Muscle of arm (tissue), 12 donors: ENCODE results near the gene SGMS1. TPM values are rescaled to one million over a fixed set of nuclear protein-coding genes. Genes with fewer than 3 reads are reported as not detected.

ENCODE experiments used
- DNase-seq: peaks from one replicate; pipeline ENCODE4 v3.0.0-alpha.2; 2013
- polyA plus RNA-seq, 12 donors: library from polyadenylated mRNA; unstranded; fragments of 120-200 nt; gene quantifications; one replicate each; pipeline ENCODE4 v1.2.1, GENCODE V29; 2013; ENCODE audit not compliant: insufficient read length in 12 of 12

Gene SGMS1
- polyA plus RNA-seq, 12 donors, result 17.4 to 34.6 (median 22.1) TPM; not detected in 1

DNA sequence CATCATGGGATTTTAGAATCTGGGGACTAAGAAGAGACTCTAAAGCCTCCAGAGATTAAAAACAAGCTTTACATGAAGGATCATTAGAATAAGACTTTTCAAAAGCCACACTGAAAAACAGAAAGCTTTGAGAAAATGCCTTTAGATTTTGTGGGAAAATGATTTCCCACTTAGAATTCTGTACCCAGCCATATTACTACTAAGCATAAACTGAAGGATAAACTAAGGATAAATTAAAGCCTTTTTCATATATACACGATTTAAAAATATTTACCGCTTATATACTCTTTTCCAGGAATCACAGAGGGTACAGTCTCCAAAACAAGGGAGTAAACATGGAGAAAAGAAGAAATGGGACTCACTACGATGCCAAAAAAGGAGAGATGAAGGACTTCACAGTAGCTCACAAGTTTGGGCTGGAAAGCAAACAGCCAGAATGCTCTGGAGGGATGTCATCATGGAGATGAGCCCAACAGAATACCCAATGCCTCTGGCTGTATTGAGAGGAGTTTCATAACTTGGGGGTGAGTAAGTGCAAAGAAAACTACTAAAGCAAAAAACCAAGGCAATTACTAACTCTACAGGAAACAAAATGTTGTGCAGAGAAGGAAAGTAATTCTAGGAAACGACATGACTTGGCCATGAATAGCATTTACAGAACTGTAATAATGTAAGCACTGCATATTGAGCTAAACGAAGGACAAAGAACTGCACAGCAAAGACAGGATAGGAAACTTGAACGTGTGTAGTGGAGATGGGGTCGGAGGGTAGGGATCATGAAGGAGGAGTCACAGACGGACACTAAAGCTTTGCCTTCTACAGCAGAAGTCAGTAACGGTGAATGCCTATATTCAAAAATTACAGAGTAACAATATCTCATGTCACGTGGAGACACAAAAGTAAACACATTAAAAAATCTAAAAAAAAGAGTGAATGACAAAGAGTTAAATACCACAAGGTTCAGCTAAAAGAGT, 311.0 kb downstream of the SGMS1 start:
- no peak for DNase-seq

- no peak for DNase-seq
These were observed 313.1 kb downstream of the SGMS1 start for GRCh38 chr10:50310560-50311174.

DNA sequence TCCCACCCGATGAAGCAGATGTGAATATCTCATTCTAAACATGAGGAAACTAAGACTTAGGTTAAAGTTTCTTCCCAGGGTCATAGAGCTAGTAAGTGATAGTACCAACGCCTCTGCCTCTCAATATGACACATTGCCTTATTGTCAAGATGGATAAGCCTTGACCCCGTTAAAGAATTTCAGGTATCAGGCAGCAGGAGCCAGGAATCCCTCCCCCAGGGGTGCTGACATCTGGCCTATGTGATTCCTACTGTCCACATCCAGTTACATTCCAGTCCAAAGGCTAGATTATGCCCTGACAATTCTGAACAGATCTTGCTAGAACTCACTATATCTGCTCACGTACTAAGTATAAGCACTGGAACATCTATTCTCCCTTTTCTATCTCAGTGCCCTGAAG, 314.4 kb downstream of the SGMS1 start:
- no peak for DNase-seq

DNA sequence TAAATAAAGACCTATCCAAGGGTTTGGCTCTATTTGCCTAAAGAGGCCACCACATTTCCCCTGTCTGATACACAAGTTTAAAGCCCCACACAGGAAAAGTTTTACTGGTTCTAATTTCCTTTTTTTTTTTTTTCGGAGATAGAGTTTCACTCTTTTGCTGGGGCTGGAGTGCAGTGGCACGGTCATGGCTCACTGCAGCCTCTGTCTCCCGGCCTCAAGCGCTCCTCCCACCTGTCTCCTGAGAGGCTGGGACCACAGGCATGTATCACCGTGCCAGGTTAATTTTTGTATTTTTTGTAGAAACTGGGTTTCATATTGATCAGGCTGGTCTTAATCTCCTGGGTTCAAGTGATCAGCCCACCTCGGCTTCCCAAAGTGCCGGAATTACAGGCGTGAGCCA, 319.1 kb downstream of the SGMS1 start:
- DNase-seq, result no peak

DNA sequence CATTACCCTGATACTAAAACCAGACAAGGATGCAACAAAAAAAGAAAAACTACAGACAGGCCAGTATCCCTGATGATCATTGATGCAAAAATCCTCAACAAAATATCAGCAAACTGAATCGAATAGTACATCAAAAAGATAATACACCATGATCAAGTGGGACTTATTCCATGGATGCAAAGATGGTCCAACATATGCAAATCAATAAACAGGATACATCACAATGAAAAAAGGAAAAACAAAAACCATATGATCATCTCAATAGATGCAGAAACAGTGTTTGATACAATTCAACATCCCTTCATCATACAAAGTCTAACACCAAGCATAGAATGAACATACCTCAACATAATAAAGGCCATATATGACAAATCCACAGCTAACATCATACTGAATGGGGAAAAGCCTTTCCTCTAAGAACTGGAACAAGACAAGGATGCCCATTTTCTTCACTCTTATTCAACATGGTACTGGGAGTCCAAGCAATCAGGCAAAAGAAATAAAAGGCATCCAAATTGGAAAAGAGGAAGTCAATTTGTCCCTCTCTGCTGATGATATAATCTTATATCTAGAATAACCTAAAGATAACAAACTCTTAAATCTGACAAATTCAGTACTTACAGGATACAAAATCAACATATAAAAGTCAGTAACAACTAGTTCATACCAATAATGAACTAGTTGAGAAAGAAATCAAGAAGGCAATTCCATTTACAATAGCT, 323.6 kb downstream of the SGMS1 start:
- no peak for DNase-seq

DNA sequence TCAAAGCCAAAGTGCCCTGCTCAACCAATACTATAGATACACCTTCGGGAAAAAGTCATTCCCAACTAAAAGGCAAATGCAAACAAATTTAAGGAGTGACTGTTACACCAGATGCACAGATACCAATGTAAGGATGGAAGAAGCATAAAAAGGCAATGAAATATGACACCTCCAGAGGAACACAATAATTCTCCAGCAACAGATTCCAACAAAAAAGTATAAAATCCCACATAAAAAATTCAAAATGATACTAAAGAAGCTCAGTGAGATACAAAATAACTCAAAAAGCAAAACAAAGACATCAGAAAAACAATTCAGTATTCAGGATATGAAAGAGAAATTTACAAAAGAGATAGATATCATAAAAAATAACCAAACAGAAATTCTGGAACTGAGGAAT, 328.4 kb downstream of the SGMS1 start:
- no peak for DNase-seq

DNA sequence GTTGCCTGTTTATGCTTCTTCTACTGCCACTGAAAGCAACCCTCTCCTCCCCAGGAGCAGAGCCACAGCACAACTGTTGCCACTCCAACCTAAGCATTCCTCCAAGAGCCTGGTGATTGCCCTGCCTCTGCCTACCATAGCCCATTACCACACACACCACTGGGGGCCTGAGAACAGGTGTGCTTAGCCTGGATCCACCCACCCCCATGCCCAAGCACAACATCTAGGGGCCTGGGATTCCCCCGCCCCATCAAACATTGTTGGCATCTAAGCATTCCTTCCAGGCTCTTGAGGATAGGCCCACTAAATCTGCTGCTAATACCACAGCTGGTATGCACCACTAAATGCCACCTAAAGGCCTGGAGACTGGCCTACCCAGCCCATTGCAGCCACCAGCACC, 329.2 kb downstream of the SGMS1 start:
- no peak for DNase-seq

- no peak for DNase-seq
These were observed 330.0 kb downstream of the SGMS1 start for GRCh38 chr10:50293513-50294313.

- no peak for DNase-seq
These were observed 332.4 kb downstream of the SGMS1 start for GRCh38 chr10:50291261-50291850.

DNA sequence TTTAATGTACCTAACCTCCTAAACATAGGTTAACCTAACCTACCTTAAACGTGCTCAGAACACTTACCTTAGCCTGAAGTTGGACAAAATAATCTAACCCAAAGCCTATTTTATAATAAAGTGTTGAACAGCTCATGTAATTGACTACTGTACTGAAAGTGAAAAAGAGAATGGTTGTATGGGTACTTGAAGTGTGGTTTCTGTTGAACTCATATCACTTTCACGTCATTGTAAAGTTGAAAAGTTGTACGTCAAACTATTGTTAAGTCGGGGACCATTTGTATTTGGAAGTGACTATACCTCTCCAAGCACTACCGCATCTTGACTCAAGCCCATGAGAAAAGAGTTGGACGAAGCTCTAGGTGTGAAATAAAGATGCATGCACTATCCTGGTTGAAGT, 334.6 kb downstream of the SGMS1 start:
- DNase-seq, result no peak

- DNase-seq, result peak; percentile 21
These were observed 336.6 kb downstream of the SGMS1 start for GRCh38 chr10:50286996-50287803.

DNA sequence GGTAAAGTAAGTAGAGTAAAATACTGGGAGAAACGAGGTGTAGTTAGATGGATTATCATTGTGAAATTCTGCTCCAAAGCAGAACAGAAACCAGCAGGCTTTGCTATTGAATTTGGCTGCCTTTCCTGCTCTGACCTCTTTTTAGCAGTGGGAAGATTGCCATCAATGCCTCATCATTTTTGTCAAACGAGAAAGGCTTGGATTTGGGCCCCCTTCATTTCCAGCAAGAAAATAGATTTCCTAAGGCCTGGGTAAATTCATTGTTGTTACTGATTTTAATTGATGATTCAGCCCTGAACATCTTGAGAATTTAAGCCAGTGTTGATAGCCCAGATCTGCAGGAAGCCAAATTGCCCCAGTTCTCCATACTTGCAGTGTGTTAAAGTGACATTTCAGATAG, 337.2 kb downstream of the SGMS1 start:
- DNase-seq, result peak; percentile 84

DNA sequence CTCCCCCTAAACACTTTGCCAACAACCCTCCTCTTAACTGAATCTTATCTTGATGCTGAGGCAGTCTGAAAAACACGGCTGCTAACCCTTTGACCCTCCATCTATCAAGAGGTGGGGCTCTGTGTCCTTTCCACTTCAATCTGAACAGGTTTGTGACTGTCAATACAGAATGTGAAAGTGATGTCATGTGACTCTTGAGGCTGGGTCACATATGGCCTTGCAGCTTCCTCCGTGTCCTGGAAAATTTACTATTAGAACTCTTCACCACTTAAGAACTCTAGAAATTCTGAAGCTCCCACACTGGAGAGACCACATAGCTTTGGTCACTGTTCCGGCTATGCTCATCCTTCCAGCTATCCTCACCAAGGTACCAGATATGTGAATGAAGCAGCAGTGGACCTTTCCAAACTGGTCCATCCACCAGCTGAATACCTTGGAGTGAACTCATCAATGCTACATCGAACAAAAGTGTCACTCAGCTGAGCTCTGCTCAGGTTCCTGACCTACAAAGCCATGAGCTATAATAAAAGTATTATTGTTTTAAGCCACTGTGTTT, 341.7 kb downstream of the SGMS1 start:
- DNase-seq, result no peak

GRCh38 chr10:50281210-50281966, 342.4 kb downstream of the SGMS1 start:
- DNase-seq, result no peak

GRCh38 chr10:50280049-50280841, 343.5 kb downstream of the SGMS1 start:
- DNase-seq, result no peak

- no peak for DNase-seq
These were observed 344.3 kb downstream of the SGMS1 start for GRCh38 chr10:50279489-50279888.

GRCh38 chr10:50275650-50276235, 348.0 kb downstream of the SGMS1 start:
- DNase-seq, result peak; percentile 8

DNA sequence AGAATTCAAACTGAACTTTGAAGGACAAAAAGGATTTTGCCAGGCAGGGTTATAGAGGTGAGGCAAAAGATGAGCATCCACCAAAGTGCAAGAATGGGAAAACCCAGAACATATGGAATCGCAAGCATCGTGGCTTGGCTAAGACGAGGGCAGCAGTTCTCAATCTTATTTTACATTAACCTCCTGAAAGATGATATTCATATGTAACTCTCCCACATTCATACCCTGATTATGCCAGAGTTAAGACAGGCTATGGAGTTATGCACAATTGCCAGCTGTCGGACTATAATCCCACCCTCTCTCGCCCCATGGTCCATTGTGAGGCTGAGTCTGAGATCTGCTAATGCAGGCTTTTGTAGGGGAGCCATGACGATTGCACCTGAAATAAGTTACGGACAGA, 351.2 kb downstream of the SGMS1 start:
- no peak for DNase-seq
